ENCODE data around the gene COX6B2.

COX6B2 gene

DNA sequence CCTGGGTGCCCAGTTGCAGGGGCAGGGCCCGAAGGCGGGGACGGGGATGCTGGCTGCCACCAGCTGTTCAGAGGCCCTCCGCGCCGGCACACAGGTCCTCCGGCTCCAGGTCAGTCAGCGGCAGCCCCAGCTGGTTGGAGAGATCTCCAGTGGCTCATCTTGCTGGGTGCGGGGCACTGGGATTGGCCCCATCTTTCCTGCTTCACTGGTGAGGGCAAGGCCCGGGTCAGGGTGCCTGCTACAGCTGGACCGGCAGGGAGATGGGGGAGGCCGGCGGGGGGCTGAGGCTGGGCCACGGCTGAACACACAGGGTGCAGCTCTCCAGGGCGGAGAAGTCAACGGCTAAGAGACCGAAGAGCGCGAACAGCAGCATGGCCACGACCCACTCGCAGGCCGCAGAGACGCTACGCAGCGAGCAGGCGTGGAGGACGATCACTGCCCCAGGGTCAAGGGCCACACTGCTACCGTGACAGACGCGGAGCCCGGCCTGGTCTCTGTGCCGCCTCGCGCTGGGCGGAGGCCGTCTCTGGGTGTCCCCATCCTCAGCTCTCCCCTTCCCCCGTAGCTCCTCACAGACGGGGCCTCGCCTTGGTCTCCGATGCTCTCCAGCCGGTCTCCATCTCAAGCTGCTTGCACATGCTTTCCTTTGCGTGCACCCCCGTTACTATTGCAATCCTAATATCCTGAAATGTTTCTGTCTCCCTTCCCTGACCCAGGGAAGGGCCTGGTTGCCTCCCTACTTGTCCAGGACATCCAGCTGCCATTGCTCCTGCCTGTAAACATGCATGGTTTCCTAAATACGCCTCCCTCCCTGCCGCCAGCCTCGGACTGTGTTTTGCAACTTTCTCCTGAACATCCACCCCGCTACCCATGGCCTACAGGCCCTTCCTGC, 41.7 kb downstream of the COX6B2 start:
- DNase-seq (ENCODE audit: low spot score): no peak

- no peak for DNase-seq (ENCODE audit: low spot score)
These were observed 42.7 kb downstream of the COX6B2 start for GRCh38 chr19:55311797-55312196.

DNA sequence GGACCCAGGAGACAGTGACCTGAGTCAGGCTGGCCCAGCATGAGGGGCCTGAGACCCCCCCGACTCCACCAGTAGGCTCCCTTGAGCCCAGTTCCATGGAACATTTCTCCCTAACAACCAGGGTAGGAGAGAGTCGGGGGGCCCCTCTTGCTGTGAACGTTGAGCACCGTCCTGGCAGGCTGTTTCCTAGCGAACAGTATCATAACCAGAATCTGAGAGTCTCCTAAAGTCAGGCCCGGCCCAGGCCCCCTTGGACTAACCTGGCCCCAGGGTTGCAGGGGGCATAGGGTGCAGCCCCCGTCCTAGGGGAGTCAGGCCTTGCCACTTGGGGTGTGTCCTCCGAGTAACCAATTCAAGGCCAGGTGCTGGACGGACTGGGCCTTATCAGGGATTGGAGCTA, 43.1 kb downstream of the COX6B2 start:
- DNase-seq (ENCODE audit: low spot score): no peak

DNA sequence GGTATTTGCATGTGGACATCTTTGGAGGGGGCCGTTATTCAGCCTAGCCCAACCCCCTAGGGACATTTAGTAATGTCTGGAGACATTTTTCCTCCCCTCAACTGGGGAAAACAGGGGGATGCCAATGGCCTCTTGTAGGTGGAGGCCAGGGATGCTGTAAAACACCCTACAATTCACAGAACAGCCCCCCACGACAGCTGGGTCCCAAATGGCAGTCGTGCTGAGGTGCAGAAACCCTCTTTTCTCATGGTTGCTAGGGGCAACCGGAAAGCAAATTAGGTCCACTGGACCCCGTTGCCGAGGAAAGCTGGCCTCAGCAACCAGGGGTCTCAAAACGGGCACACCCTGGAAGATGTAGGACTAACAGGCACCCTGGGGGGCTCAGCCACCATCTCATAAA, 44.0 kb downstream of the COX6B2 start:
- no peak for DNase-seq (ENCODE audit: low spot score)

DNA sequence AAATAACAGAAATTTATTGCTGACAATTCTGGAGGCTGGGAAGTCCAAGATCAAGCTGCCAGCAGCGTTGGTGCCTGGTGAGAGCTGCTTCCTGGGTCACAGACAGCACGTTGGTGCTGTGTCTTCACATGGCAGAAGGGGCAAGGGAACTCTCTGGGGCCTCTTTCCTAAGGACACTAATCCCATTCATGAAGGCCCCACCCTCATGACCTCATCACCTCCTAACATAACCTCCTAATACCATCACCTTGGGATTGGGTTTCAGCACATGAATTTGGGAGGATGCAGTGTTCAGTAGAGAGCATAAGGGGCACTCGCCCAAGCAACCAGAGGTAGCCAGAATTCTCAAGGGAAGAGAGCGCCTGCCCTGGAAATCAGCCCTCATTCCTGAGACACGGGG, 45.1 kb downstream of the COX6B2 start:
- DNase-seq (ENCODE audit: low spot score): no peak

DNA sequence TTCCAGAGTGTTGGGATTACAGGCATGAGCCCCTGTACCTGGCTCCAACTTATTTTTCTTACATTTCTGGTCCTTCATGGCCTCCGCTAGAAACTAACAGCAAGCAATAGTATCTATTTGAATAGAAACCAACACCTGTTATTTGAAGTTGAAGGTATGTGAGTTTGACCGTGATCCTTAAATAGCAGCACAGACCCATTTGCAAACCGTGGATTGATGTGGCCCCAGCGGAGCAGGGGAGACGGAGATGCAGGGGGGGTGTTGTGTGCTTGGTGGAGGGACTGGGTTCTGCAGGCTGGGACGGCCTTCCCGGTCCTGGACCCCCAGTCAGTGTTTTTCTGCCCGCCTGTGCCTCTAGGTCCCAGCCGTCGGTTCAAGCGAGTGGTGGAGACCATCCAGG, 46.2 kb downstream of the COX6B2 start:
- no peak for DNase-seq (ENCODE audit: low spot score)

GRCh38 chr19:55306712-55307111, 47.8 kb downstream of the COX6B2 start:
- DNase-seq (ENCODE audit: low spot score): no peak

- no peak for DNase-seq (ENCODE audit: low spot score)
These were observed 48.4 kb downstream of the COX6B2 start for GRCh38 chr19:55305983-55306562.

DNA sequence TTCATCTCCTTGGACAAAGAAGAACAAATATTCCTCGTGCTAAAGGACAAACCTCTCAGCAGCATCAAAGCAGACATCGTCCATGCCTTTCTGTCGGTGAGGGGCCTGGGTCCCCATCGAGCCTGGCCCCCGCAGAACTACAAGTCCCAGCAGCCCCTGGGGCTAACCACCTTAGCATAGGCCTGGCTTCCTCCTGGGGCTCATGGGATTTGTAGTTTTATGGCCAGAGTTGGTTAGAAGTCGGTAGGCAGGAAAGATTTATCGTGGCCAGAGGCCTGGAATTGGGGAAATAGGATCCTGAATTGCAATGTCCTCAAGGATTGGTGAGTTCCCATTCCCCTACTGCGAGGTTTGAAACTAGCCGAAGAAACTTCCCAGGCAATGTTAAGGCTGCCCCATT, 49.0 kb downstream of the COX6B2 start:
- DNase-seq (ENCODE audit: low spot score): no peak

GRCh38 chr19:55304980-55305379, 49.5 kb downstream of the COX6B2 start:
- no peak for DNase-seq (ENCODE audit: low spot score)

GRCh38 chr19:55304279-55304978, 50.1 kb downstream of the COX6B2 start:
- DNase-seq (ENCODE audit: low spot score): no peak

- no peak for DNase-seq (ENCODE audit: low spot score)
These were observed 51.0 kb downstream of the COX6B2 start for GRCh38 chr19:55303477-55303876.

DNA sequence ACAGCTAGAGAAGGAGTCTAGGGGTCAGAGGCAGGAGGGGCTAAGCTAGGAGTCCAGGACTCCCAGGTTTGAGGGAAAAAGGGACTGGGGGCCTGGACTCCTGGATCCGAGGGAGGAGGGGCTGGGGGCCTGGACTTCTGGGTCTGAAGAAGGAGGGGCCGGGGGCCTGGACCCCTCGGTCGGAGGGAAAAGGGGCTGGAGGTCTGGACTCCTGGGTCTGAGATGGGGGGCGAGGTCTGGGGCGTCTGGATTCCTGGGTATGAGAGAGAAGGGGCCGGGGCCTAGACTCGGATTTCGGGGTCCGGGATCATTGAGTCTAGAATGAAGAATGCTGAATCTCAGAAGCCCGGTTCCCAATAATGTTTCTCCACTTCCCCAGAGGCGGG, 52.2 kb downstream of the COX6B2 start:
- no peak for DNase-seq (ENCODE audit: low spot score)

GRCh38 chr19:55301459-55302317, 52.8 kb downstream of the COX6B2 start:
- DNase-seq (ENCODE audit: low spot score): peak; percentile 77

DNA sequence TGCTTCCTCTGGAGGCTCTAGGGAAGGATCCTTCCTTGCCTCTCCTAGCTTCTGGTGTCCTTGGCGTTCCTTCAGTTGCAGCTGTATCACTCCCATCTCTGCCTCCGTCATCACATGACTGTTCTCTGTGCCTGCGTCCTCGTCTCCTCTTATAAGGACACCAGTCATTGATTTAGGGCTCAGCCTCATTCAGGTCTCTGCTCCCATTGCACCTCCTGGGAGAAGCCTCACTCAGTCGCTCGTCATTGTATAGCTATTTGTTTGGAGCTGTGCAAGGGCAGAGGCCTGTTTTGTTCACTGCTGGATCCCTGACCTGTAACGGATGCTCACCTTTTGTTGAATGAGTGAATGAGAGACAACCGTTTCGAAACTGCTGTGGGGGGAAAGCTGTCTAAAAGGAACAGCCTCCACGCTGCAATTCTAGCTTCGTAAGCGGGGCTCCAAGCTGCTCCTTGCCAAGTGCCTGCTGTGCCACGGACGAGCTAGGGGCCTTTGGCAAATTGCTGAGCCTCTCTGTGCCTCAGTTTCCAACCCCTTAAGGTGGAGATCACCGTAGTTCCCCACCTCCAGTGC, 53.5 kb downstream of the COX6B2 start:
- no peak for DNase-seq (ENCODE audit: low spot score)

GRCh38 chr19:55299991-55300390, 54.5 kb downstream of the COX6B2 start:
- DNase-seq (ENCODE audit: low spot score): no peak
